HG03025 (cell line): ENCODE measurements around the gene KCNS1.
"Not testable (repeated sequence)": the region's sequence is repeated elsewhere in the genome, so short reads cannot be mapped to it uniquely, and the experiment has no call there.

Source experiments
- ATAC-seq: cut with Tn5 transposase; IDR thresholded peaks from one replicate; pipeline ENCODE4 v1.9.1; 2021; ENCODE audit warnings: mild to moderate bottlenecking, moderate library complexity; ENCODE audit not compliant: unreplicated experiment, low FRiP score

Gene KCNS1, protein sequence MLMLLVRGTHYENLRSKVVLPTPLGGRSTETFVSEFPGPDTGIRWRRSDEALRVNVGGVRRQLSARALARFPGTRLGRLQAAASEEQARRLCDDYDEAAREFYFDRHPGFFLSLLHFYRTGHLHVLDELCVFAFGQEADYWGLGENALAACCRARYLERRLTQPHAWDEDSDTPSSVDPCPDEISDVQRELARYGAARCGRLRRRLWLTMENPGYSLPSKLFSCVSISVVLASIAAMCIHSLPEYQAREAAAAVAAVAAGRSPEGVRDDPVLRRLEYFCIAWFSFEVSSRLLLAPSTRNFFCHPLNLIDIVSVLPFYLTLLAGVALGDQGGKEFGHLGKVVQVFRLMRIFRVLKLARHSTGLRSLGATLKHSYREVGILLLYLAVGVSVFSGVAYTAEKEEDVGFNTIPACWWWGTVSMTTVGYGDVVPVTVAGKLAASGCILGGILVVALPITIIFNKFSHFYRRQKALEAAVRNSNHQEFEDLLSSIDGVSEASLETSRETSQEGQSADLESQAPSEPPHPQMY

DNA sequence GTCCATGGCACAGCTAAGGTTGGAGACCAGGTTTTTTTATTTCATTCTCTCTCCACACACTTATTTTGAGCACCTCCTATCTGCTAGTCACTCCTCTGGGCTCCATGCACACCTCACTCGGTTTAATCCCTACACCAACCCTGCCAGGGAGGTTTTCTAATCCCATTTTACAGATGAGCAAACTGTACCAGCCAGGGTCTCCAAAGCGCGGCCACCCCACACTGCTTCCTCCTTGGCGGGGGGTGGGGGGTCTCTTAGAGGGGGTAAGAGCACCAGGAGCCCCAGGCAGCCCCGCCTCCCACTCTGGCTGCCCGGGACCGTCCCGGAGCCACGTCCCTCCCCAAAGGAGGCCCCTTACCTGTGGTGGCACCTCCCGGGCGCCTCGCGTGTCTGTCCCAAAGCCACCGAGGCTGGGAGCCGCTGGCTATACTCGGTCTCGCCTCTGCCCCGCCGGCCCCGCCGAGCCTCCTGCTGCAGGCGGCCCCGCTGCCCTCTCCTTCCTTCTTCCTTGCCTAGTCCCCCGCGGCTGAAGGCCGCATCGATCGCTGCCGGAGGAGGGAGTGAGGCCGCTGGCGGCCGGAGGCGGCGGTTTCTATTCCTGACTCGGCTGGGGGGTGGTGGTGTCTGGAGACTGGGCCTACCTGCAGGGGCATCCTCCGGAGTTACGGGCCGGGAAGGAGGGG lies at the start of gene KCNS1:
KCNS1 (minus strand) TSS at position 565 of the 683 bp plus-strand sequence. CDS start 1,891 bp downstream, outside the sequence.
- no peak for ATAC-seq

DNA sequence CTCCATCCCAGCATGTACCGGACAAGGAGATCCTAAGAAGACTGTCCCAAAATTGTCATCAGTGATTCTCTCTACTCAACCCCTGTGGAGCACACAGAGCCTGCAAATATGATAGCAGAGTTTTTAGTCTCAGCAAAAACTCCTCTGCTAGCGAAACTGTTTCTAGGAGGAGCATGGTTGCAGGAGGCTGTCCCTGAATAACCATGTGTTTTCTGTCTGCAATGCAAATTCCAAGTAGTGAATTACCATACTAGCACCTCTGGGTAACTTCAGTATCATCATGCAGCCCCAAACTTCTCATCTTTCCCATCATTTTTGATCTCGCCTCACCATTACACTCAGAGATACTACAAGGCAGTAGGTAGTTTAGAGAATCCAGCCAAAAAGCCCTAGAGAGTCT lies 48.1 kb upstream of the KCNS1 start:
- no peak for ATAC-seq

DNA sequence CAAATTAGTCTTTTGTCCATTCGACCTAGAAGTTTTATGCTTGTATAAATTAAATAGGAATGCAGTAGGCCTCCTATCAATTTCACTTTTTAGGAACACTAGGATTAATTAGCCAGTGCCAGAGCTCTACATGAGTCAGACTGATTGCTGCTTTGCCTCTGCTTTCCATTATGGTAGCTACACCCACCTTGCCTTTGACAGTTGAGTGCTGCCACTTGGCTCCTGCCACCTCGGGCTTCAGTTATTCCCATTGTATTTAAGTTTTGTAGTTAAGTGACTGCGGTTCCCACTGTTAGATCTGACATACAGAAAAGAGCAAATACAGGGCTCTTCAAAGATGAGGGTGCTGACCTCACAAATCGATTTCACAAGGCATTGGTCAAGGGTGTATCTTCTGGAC lies 39.9 kb upstream of the KCNS1 start:
- ATAC-seq = no peak

DNA sequence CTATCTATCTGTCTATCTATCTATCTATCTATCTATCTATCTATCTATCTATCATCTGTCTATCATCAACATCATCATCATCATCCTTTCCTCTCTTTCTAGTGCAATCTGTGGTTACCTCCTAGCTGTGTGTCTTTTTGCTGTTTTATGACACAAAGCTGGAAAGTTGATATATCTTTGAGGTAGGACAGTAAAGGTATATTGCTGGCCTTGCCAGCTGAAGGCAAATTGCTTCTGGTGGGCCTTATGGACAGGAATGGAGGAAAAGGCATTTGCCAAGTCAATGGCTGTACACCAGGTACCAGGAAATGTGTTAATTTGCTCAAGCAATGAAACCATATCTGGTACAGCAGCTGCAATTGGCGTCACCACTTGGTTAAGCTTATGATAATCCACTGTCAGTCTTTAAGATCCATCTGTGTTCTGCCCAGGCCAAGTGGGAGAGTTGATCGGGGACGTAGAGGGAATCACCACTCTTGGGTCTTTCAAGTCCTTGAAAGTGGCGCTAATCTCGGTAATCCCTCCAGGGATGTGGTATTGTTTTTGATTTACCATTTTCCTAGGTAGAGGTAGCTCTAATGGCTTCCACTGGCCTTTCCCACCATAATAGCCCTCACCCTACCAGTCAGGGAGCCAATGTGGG lies 38.9 kb upstream of the KCNS1 start:
- not testable (repeated sequence) for ATAC-seq

DNA sequence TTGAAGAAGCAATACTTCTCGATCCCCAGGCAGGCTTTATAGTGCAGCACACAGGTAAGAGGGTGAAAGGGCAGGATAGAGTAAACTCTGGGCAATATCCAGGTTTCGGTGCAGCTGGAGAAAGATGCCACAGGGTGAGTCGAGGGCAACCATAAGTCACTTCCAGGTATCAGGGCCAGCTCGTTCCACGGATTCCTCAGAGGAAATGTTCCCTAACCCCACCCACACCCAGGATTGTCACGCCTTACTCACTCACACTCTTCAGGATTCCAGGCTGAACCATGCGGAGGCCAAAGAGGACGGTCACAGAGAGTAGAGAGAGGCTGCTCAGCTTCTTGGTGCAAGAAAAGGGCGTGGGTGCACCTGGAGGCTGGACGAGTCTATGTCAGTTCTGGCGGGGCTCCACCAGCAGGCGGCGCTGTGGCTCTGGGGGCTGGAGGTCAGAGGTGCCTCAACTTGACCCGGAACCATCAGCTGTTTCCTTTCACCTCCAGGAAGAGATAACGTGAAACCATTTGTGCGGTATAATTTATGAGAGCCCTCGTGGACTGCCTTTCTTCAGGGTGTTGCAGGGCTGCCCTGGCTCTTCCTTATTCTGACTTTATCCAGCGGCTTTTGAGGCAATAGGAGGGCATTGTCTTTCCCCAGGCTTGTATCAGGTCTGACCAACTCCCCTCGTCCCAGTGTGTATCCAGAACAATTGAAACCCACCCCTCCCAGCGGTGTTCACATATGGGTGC lies 37.8 kb upstream of the KCNS1 start:
- ATAC-seq = no peak

DNA sequence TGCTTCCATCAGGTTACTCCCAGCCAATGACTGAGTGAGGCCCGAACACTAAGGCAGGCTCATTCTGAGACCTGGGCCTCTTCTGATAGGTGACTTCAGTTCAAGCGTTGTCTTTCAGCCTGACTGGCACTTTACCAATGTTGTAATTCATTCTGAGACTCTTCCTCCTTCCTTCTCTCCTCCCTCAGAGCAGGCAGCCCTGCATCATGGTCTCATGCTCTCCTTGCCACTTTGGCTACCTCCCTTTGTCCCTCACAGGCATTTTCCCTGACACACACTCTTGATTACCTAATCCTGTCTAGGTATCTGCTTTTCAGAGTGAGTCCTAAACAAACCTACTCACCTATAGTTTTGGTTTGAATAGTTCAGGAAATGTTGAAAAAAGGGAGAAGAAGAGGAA lies 36.0 kb upstream of the KCNS1 start:
- no peak for ATAC-seq

DNA sequence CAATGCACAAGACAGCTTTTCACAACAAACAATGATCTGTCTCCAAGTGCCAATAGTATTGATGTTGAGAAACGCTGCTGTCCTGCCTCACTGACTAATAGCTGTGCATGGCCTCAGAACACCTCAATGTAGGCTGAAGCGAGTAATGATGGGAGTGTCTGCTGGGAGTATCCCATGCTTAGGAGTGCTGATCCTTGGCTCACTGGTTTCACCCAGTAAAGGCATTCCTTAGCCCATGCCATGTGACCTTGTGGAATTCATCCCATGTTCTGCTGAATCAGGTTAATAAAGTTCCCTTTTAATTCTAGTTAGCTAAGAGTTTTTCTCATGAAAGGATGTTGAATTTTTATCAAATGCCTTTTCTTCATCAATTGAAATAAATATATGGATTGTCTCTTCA lies 27.2 kb upstream of the KCNS1 start:
- ATAC-seq = no peak

DNA sequence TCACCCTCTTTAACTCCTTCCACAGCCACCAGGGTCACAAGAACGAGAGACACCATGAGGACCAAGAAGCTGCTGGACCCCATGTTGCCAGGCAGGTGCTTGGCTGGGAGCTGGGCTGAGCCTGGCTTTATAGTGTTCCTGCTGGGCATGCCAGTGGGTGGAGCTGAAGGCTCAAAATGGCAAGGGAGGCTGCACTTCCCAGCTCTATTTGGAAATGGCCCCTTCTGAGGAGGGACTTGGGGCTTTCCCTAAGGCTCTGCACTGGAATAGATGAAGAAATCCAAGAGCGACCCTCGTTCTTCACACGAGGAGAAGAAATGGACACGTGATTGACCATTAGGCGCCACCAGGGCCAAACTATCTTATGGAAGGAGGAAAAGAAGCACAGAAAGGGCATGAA lies 23.4 kb upstream of the KCNS1 start, which contains the start of gene WFDC12:
WFDC12 (minus strand) TSS at position 101 of the 400 bp plus-strand sequence; CDS start at position 83, 18 bp downstream.
- ATAC-seq = no peak

DNA sequence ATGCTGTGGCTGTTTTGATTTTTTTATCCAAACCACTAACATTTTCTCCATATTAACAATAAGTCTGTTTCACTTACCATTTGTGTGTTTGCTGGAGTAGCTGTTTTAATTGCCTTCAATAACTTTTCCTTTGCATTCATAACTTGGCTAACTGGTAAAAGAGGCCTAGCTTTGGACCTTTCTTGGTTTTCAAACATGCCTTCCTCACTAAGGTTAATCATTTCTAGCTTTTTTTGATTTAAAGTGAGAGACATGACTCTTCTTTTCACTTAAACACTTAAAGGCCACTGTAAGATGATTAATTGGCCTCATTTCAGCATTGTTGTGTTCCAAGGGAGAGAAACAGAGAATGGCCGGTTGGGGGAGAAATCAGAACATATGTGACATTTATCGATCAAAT lies 20.5 kb upstream of the KCNS1 start:
- no peak for ATAC-seq

DNA sequence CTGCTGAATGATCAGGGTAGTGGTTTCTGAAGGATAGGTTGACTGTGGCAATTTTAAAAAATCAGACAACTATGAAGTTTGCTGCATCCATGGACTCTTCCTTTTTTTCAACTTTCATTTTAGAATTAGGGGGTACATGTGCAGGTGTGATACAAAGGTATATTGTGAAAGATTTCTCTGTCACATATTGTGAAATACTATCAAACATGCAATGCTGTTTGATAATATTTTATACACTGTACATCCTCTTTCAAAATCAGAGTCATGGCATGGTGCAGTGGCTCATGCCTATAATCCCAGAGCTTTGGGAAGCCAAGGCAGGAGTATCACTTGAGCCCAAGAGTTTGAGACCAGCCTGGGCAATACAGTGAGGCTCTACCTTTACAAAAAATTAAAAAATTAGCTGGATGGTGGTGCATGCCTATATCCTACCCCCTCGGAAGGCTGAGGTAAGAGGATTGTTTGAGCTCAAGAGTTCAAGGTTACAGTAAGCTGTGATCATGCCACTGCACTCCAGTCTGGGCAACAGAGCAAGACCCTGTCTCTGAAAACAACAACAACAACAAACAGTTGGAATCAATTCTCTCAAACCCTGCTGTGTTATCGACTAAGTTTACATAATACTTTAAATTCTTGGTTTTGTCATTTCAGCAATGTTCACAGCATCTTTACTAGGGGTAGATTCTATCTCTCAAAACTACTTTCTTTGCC lies 18.8 kb upstream of the KCNS1 start:
- no peak for ATAC-seq

DNA sequence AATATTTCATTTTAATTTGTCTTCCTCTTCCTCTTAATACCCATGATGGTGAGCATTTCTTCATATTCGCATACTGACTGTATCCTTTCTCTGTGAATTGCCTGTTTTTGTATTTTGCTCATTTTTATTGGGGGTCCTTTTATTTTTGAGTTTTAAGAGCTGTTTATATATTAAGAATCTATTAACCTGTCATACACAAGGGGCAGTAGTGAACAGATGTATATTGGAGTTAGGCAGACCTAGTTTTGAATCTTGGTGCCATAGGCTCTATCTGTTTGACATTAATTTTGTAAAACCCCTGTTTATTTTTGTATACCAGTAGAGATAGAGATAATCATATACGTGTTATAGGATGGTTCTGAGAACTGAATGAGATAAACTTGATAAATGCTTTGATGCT lies 17.1 kb upstream of the KCNS1 start:
- no peak for ATAC-seq

DNA sequence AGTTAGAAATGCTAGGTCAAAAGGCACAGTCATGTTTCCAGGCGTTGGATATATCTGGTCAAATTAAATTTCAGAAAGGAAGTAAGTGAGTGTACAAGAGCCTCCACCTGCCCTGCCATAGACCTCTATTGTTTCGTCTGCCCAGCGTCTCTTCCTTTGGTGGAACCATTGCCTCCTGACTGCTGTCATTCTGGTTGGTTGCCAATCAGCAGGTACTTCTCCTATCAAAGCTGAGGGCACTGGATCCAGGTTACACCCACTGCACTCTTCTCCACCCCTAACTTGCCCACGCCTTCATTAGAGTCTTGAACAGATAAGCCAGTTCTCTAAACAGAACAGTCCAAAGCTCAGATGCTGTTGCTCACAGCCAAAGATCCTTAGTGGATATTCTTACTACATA lies 16.7 kb upstream of the KCNS1 start:
- no peak for ATAC-seq

DNA sequence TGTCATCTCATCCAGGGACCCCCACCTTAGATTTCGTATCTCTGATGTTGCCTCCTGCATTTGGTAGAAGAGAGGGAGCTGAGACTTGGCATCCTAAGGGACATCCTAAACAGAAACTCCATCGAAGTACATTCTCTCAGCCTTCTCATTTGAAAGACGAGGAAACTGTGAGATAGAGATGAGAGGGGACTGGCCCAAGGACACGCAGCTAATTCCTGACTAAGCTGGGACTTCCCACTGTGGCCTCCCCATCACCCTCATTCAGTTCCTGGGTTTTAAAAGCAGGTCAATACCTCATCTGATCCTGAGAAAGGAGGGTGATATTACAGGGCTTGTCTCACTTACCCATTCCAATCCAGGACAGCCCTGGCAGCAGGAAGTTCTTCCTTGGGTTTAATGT lies 14.9 kb upstream of the KCNS1 start:
- ATAC-seq = no peak

DNA sequence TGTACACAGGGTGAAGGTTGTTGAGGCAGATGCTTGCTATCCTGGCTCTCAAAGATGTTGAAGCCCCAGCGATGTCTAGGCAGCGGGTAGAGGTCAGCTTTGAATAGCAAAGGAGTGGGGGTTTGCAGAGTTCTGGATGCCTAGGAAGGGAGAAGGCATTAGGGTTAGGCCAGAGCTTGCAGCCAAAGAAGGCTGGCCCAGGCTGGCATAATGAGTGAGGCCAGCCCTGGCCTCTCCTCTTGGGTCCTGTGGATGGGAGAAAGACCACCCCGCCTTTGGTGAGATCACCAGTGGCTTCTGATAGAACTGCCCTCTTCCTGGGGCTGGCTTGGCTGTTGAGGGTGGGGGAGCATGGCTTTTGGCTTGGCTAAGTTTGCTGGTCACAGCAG lies 14.5 kb upstream of the KCNS1 start:
- ATAC-seq = no peak

DNA sequence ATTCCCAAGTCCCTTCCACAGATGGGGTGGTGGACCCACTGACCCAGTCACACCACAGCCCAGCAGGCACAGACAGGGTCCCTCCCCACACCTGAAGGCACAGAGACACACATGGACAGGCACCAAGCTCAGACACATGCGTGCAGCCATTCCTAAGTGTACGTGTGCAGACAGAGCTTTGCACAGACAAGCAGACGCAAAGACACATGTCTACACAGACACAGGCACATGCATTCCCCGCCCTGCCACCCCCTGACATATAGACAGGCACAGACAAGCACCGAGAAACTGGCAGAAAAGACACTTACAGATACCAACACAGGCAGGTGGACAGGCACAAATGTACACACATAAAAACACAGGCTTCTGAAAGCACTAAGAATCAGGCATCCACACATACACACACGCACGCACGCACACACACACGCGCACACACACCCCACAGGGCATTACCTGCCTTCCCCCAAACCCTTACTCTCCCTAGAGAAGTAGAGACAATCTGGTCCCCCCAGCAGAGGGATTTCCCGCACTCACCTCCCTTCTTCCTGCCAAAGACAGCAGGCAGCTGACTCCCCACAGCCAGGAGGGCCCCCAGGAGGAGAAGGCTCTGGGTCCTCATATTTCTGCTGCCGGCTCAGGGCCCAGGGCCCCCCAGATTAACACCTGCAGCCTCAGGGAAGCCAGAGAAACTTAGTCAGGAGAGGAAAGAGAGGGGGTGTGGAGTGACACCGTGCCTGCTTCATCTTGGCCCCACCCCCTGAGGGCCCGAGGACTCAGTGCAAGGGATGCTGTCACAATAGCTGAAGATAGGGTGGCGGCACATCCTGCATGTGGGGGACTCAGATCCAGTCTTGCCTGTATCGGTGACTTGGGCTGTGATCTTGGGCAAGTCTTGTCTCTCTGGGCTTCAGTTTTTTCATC lies 13.8 kb upstream of the KCNS1 start, which contains the start of gene WFDC5:
WFDC5 (minus strand) TSS at position 710 of the 921 bp plus-strand sequence; CDS start at position 619, 91 bp downstream.
- ATAC-seq = no peak

DNA sequence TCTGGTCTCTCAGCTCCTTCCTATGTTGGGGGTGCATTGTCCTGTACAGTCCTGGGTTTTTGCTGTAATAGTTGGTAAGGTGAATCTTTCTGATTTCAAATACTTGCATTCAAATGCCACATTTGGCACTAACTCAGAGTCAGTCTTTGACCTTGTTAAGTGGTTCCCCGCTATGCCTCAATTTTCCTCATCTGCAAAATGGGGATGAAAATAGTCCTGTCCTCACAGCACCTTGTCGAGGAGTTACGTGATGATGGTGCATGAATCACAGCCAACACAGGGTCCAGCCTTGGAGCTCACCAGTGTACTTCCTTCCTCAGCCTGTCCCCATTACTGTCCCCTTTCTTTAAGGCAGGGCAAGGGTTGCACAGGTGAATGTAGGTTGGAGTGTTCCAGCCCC lies 12.9 kb upstream of the KCNS1 start:
- no peak for ATAC-seq

DNA sequence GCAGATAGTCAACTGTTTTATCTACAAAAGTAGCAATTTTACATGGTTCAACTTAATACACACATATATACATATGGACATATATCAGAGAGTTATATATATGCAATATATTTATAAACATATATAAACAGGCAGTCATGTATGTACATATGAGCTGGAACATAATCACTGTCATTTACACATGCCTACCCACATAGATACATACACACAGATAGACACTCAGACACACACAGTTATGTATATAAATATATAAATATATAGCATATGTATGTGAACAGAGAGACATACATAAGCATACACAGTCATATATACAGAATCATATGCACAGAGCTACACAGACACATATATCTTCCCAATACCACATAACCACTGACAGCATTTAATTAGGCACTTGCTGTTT lies 11.8 kb upstream of the KCNS1 start:
- no peak for ATAC-seq

DNA sequence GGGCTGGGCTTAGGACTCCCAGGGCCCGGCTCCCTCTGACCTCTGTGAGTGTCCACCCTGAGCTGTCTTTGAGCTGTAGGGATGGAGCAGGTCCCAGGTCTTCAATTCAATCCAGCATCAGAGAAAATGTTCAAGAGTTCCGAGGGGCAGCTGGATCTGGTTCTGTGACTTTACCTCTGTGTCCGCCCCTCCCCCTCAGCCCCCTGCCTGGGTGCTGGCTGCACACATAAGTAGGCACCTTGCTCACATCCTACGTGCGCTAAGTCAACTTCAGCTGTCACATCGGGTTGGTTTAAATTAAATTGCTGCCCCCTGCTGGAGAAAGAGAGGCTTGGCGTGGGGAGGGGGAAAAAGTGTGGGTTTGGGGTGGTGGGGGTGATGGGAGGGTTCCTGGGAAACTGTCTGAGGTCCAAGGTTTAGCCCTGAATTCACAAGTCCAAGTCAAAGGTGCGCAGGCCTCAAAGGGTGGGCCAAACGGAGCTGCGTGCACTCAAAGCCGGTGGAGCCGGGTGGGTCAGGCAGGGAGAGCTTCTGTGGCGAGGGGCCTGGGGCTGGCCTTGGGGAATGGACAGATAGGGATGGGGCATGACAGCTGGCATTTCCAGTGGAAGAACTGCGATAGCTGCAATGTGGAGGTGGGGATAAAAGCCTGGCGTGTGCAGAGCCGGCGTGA lies 11.0 kb upstream of the KCNS1 start:
- ATAC-seq = no peak
